Gastrocnemius medialis (tissue), 4 donors: ENCODE measurements around the gene TMEM185B.

Experiments used
- POLR2A ChIP-seq, 2 donors: fragments of 450-650 bp; IDR thresholded peaks; one replicate each; pipeline ENCODE4 v1.6.1; 2017; ENCODE audit warnings: antibody characterized with exemption in 2 of 2, mild to moderate bottlenecking in 2 of 2, moderate library complexity in 2 of 2
- TF ChIP-seq, protein P1 (sequence below), 5 experiments: fragments of 450-650 bp in 3 of 5; fragments of 200-600 bp in 2 of 5; sonication (generic) in 2 of 5; IDR thresholded peaks in 4 of 5; conservative IDR thresholded peaks in 1 of 5; 1 replicate in 4 of 5; 2 replicates in 1 of 5; pipeline ENCODE4 v1.5.1; 2016 to 2019; ENCODE audit warnings: antibody characterized with exemption in 5 of 5, mild to moderate bottlenecking in 3 of 5, moderate library complexity in 3 of 5

DNA sequence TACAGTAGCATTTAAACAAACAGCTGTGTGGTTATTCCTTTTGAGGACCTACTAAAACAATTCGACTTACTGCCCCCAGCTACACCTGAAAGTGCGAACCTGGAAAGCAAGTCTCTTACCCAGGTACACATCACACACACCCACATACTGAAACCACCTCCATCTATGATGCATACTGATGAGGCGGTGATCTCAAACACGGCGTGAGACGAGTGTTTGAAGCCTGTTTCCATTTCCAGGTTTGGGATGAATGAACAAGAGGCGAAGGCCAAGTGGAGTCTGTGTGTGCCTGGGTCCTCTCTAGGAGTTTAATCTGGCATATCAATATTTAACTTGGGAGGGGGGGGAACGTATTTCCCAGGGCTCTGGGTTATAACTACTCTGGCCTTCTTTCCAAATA, 1.6 kb downstream of the TMEM185B start:
- TF ChIP-seq POLR2A (IDR thresholded peaks at IDR 0.05) = no peak
- TF ChIP-seq, protein P1, sequence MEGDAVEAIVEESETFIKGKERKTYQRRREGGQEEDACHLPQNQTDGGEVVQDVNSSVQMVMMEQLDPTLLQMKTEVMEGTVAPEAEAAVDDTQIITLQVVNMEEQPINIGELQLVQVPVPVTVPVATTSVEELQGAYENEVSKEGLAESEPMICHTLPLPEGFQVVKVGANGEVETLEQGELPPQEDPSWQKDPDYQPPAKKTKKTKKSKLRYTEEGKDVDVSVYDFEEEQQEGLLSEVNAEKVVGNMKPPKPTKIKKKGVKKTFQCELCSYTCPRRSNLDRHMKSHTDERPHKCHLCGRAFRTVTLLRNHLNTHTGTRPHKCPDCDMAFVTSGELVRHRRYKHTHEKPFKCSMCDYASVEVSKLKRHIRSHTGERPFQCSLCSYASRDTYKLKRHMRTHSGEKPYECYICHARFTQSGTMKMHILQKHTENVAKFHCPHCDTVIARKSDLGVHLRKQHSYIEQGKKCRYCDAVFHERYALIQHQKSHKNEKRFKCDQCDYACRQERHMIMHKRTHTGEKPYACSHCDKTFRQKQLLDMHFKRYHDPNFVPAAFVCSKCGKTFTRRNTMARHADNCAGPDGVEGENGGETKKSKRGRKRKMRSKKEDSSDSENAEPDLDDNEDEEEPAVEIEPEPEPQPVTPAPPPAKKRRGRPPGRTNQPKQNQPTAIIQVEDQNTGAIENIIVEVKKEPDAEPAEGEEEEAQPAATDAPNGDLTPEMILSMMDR (IDR thresholded peaks at IDR 0.05 in 4 of 5, conservative IDR thresholded peaks at IDR 0.05 in 1 of 5) = no peak
